BE2C (cell line): Measurements from ENCODE around the gene PRSS56. TPM values are rescaled to one million over a fixed set of nuclear protein-coding genes. Genes with fewer than 3 reads are reported as not detected.

Experiments used
- DNase-seq: peaks from one replicate; pipeline ENCODE4 v3.0.0-alpha.2; 2020
- H3K27me3 ChIP-seq: fragments of 250-450 bp; sonication (Bioruptor Pico); 2 replicates; pipeline ENCODE4 v1.5.1; 2020; ENCODE audit warnings: mild to moderate bottlenecking
- H3K36me3 ChIP-seq: fragments of 250-450 bp; sonication (Bioruptor Pico); 2 replicates; pipeline ENCODE4 v1.5.1; 2020; ENCODE audit warnings: mild to moderate bottlenecking
- H3K4me1 ChIP-seq: fragments of 250-450 bp; sonication (Bioruptor Pico); 2 replicates; pipeline ENCODE4 v1.5.1; 2020
- H3K4me3 ChIP-seq: 2 replicates; pipeline ENCODE4 v1.5.1; 2011; ENCODE audit warnings: low read depth, low read length
- H3K9me3 ChIP-seq: fragments of 250-450 bp; sonication (Bioruptor Pico); 2 replicates; pipeline ENCODE4 v1.5.1; 2020
- CTCF ChIP-seq: IDR thresholded peaks from 2 replicates; pipeline ENCODE4 v1.5.1; 2012; ENCODE audit warnings: mild to moderate bottlenecking, low read depth, low read length
- polyA plus RNA-seq: library from polyadenylated mRNA; unstranded; fragments of >200 nt; gene quantifications from one replicate; pipeline ENCODE4 v1.2.1, GENCODE V29; 2012; ENCODE audit warnings: low read depth, missing spikeins; ENCODE audit not compliant: insufficient read length, insufficient read depth

PRSS56 gene
- polyA plus RNA-seq = not detected

- no peaks in the 10 kb centered on the region for H3K36me3 ChIP-seq
- TF ChIP-seq CTCF = no peak
- peaks cover 21% of the 10 kb centered on the region for H3K27me3 ChIP-seq
- H3K9me3 ChIP-seq = no peaks in the 10 kb centered on the region
- no peak for DNase-seq
- no peaks in the 10 kb centered on the region for H3K4me1 ChIP-seq
- no peak within 1 kb of the TSS for H3K4me3 ChIP-seq
Measured at GRCh38 chr2:232519581-232520438, at the start of gene PRSS56. Gene PRSS56 (plus strand): TSS chr2:232520388. CDS start chr2:232520599, 211 bp downstream.

- Histone ChIP-seq H3K36me3 (no peaks in the 10 kb centered on the region), H3K9me3 (no peaks in the 10 kb centered on the region), H3K27me3 (peaks cover 51% of the 10 kb centered on the region), H3K4me1 (peaks cover 4% of the 10 kb centered on the region; the same call in 1 of the 2 replicates), H3K4me3 (no peak overlapping the region)
- TF ChIP-seq CTCF = peak; percentile 9; the same call in 1 of the 2 replicates
- peak; percentile 84 for DNase-seq
Measured at GRCh38 chr2:232473467-232473890, 46.7 kb upstream of the PRSS56 start.

GRCh38 chr2:232476045-232476444 is 44.1 kb upstream of the PRSS56 start:
- peaks cover 4% of the 10 kb centered on the region; the same call in 1 of the 2 replicates for H3K4me1 ChIP-seq
- no peak overlapping the region for H3K4me3 ChIP-seq
- no peak for DNase-seq
- no peak for TF ChIP-seq CTCF
- H3K27me3 ChIP-seq = peaks cover 39% of the 10 kb centered on the region
- no peaks in the 10 kb centered on the region for H3K9me3 ChIP-seq
- H3K36me3 ChIP-seq = no peaks in the 10 kb centered on the region

GRCh38 chr2:232476791-232477190 is 43.4 kb upstream of the PRSS56 start:
- H3K4me1 ChIP-seq = peaks cover 4% of the 10 kb centered on the region; the same call in 1 of the 2 replicates
- peaks cover 34% of the 10 kb centered on the region for H3K27me3 ChIP-seq
- no peaks in the 10 kb centered on the region for H3K36me3 ChIP-seq
- no peak overlapping the region for H3K4me3 ChIP-seq
- no peak for TF ChIP-seq CTCF
- H3K9me3 ChIP-seq = no peaks in the 10 kb centered on the region
- no peak for DNase-seq

- no peaks in the 10 kb centered on the region for H3K36me3 ChIP-seq
- H3K27me3 ChIP-seq = peaks cover 25% of the 10 kb centered on the region
- TF ChIP-seq CTCF = no peak
- H3K4me3 ChIP-seq = no peak overlapping the region
- DNase-seq = peak; percentile 4
- peaks cover 4% of the 10 kb centered on the region; the same call in 1 of the 2 replicates for H3K4me1 ChIP-seq
- no peaks in the 10 kb centered on the region for H3K9me3 ChIP-seq
Measured at GRCh38 chr2:232477751-232478510, 42.3 kb upstream of the PRSS56 start.
